Measurements from ENCODE around the gene ENKUR. TPM values are rescaled to one million over a fixed set of nuclear protein-coding genes. Genes with fewer than 3 reads are reported as not detected.

Gene ENKUR
- total RNA-seq, 1 donor from 2014 or later, result not detected

DNA sequence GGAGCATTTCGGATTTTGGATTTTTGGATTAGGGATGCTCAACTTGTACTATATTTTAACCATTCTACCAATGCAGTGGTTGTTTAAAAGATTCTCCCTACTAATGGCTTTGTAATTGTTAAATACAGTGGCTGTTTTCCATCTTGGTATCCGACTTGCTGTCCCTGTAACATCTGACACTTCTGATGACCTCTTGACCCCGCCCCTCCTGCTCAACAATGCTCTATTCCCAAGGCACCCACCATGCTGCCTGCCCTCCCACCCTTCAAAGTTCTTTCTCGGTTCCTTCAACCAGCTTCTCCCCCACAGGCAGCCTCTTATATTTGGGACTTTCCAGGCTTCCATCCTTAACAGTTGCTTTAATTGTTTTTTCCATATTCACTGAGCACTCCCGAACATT, 65.5 kb downstream of the ENKUR start:
- Mint-ChIP-seq H3K4me3 (ENCODE audit: low read depth) (no peak overlapping the region), H3K4me1 (ENCODE audit: low read depth) (peaks cover 10% of the 10 kb centered on the region), H3K27me3 (ENCODE audit: low read depth) (peaks cover 10% of the 10 kb centered on the region), H3K27ac (no peak overlapping the region), H3K9me3 (no peaks in the 10 kb centered on the region), H3K36me3 (ENCODE audit: low read depth) (no peaks in the 10 kb centered on the region)
- no peak for DNase-seq (ENCODE audit: low spot score)
- intact Hi-C loops (cut with micrococcal nuclease), result loop anchor here (2.0 to 5.0 kb wide), 2 partner anchors 48 to 128 kb away; no protein-coding TSS in a partner anchor

GRCh38 chr10:24949616-24950015, 66.3 kb downstream of the ENKUR start:
- H3K36me3 Mint-ChIP-seq (ENCODE audit: low read depth), result no peaks in the 10 kb centered on the region
- no peak overlapping the region for H3K27ac Mint-ChIP-seq
- intact Hi-C loops (cut with micrococcal nuclease), result loop anchor here (2.0 to 5.0 kb wide), 2 partner anchors 47 to 127 kb away; no protein-coding TSS in a partner anchor
- H3K27me3 Mint-ChIP-seq (ENCODE audit: low read depth), result peaks cover 10% of the 10 kb centered on the region
- peaks cover 14% of the 10 kb centered on the region for H3K4me1 Mint-ChIP-seq (ENCODE audit: low read depth)
- no peaks in the 10 kb centered on the region for H3K9me3 Mint-ChIP-seq
- DNase-seq (ENCODE audit: low spot score), result no peak
- no peak overlapping the region for H3K4me3 Mint-ChIP-seq (ENCODE audit: low read depth)

- H3K9me3 Mint-ChIP-seq, result no peaks in the 10 kb centered on the region
- peaks cover 14% of the 10 kb centered on the region for H3K4me1 Mint-ChIP-seq (ENCODE audit: low read depth)
- peaks cover 5% of the 10 kb centered on the region for H3K27me3 Mint-ChIP-seq (ENCODE audit: low read depth)
- intact Hi-C loops (cut with micrococcal nuclease), result no loop called here
- DNase-seq (ENCODE audit: low spot score), result no peak
- H3K4me3 Mint-ChIP-seq (ENCODE audit: low read depth), result no peak overlapping the region
- H3K36me3 Mint-ChIP-seq (ENCODE audit: low read depth), result no peaks in the 10 kb centered on the region
- H3K27ac Mint-ChIP-seq, result no peak overlapping the region
Measured at GRCh38 chr10:24947304-24948097, 68.5 kb downstream of the ENKUR start.

DNA sequence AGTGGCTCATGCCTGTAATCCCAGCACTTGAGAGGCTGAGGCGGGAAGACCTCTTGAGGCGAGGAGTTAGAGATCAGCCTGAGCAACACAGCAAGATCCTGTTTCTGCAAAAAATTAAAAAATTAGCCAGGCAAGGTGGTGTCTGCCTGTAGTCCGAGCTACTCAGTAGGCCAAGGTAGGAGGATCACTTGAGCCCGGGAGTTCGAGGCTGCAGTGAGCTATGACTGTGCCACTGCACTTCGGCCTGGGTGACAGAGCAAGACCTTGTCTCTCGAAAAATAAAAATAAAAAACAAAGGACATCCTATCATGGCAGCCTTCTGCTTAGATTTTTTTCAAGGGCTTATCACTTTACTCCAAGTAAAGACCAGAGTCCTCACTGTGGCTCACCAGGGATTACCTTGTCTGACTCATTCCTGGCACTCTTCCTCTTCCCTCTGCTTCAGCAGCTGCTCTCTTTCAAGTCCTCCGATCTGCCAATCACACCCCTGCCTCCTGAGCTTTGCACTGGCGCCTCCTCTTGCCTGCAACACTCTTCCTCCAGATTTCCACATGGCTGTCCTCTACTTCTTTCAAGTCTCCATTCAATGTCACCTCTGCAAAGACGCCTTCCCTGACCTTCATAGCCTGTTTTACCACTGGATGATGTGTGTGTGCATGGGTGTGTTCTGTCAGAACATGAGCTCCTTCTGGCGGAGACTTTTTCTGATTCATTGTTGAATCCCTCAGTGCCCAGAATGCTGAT, 71.3 kb downstream of the ENKUR start:
- no peak overlapping the region for H3K27ac Mint-ChIP-seq
- peaks cover 5% of the 10 kb centered on the region for H3K4me1 Mint-ChIP-seq (ENCODE audit: low read depth)
- no peaks in the 10 kb centered on the region for H3K9me3 Mint-ChIP-seq
- no peak for DNase-seq (ENCODE audit: low spot score)
- no peak overlapping the region for H3K4me3 Mint-ChIP-seq (ENCODE audit: low read depth)
- H3K27me3 Mint-ChIP-seq (ENCODE audit: low read depth), result peaks cover 2% of the 10 kb centered on the region
- intact Hi-C loops (cut with micrococcal nuclease), result no loop called here
- H3K36me3 Mint-ChIP-seq (ENCODE audit: low read depth), result no peaks in the 10 kb centered on the region

DNA sequence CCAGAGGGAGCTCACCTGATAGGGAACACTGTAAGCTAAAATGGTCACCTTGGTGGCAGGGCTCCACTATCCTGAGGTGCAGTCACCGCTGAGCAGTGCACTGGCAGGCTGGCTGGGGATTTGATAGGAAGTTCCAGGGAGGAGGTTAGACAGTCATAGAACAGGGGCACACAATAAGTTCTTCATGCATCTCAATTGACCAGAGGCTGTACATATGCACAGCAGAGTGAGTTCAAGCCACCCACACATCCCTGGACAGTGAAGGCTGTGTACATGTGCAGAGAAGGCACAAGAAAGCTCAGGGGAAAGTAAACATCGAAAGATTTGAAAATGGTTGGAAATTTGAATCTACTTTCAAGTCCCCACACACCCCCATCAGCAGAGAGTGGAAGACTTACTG, 77.4 kb downstream of the ENKUR start:
- H3K4me1 Mint-ChIP-seq (ENCODE audit: low read depth), result peaks cover 6% of the 10 kb centered on the region
- H3K9me3 Mint-ChIP-seq, result no peaks in the 10 kb centered on the region
- no peaks in the 10 kb centered on the region for H3K36me3 Mint-ChIP-seq (ENCODE audit: low read depth)
- H3K4me3 Mint-ChIP-seq (ENCODE audit: low read depth), result no peak overlapping the region
- intact Hi-C loops (cut with micrococcal nuclease), result no loop called here
- no peak overlapping the region for H3K27ac Mint-ChIP-seq
- H3K27me3 Mint-ChIP-seq (ENCODE audit: low read depth), result peaks cover 3% of the 10 kb centered on the region
- DNase-seq (ENCODE audit: low spot score), result no peak

DNA sequence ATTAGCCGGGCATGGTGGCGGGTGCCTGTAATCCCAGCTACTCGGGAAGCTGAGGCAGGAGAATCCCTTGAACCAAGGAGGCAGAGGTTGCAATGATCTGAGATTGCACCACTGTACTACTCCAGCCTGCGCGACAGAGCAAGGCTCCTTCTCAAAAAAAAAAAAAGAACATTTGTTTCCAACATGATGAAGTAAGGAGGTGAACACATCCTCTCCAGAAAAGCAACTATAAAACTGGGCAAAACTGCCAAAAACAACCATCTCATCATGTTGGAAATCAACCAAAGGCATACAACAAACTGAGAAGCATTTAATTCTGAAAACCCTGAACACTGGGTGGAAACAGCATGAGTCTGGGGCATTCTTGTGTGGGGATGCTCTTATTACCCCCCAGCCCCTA, 77.9 kb downstream of the ENKUR start:
- Mint-ChIP-seq H3K36me3 (ENCODE audit: low read depth) (no peaks in the 10 kb centered on the region), H3K4me3 (ENCODE audit: low read depth) (no peak overlapping the region), H3K9me3 (no peaks in the 10 kb centered on the region), H3K27me3 (ENCODE audit: low read depth) (peaks cover 3% of the 10 kb centered on the region), H3K4me1 (ENCODE audit: low read depth) (peaks cover 6% of the 10 kb centered on the region), H3K27ac (no peak overlapping the region)
- intact Hi-C loops (cut with micrococcal nuclease), result no loop called here
- DNase-seq (ENCODE audit: low spot score), result no peak

DNA sequence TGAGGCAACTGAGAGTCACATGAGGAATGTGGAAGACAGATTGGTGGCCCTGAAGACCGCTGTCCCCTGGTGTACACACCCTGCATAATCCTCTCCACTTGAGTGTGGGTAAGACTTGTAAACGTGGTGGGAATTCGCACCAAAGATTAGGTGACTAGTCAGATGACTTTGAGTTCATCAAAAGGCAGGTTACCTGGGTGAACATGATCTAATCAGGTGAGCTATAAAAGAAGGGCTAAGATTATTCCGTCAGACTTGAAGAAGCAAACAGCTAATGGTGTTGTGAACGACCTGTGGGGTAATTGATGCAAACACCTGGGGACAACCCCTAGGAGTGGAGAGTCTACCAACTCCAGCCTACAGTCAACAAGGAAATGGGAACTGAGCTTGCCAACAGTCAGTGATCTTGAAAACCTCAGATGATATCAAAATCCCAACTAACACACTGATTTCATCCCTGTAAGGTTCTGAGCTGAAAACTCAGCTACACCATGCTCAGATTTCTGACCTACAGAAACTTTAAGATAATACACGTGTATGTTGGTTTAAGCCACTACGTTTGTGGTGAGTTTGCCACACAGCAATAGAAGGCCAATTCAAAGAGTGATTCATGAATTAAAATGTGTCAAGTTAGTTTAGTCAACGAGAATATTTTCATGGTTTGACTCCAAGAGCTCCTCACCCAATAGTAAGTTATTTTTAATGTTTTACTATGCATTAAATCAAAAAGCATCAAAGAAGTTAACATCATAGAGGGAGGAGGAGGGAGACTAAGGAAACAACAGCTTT, 80.3 kb downstream of the ENKUR start:
- intact Hi-C loops (cut with micrococcal nuclease), result no loop called here
- DNase-seq (ENCODE audit: low spot score), result no peak
- H3K27me3 Mint-ChIP-seq (ENCODE audit: low read depth), result peaks cover 13% of the 10 kb centered on the region
- no peaks in the 10 kb centered on the region for H3K36me3 Mint-ChIP-seq (ENCODE audit: low read depth)
- H3K9me3 Mint-ChIP-seq, result no peaks in the 10 kb centered on the region
- peaks cover 6% of the 10 kb centered on the region for H3K4me1 Mint-ChIP-seq (ENCODE audit: low read depth)
- H3K4me3 Mint-ChIP-seq (ENCODE audit: low read depth), result no peak overlapping the region
- H3K27ac Mint-ChIP-seq, result no peak overlapping the region

Other genes starting within 250 kb of the ENKUR start
- gene PRTFDC1, start 63.6 kb downstream of the ENKUR start, total RNA-seq, result 0.11 and 0.25 TPM in 2 replicates
- gene THNSL1, start 454 bp upstream of the ENKUR start, total RNA-seq, result 3.1 TPM in 2 replicates
- gene GPR158, start 158.8 kb upstream of the ENKUR start, total RNA-seq, result 0.34 TPM in 2 replicates